Fibroblast of lung (primary cell): ENCODE results near the gene MYO3B.

Source experiments
- CTCF ChIP-seq, 2 donors: IDR thresholded peaks in 1 of 2; conservative IDR thresholded peaks in 1 of 2; 1 replicate in 1 of 2; 2 replicates in 1 of 2; pipeline ENCODE4 v1.5.1; 2011 to 2012; ENCODE audit warnings: low read length in 2 of 2, control low read depth in 1 of 2, inconsistent platforms in 1 of 2, low read depth in 1 of 2, mild to moderate bottlenecking in 1 of 2
- EZH2 ChIP-seq: IDR thresholded peaks from 2 replicates; pipeline ENCODE4 v1.5.1; 2012; ENCODE audit warnings: low read length, control low read depth, mild to moderate bottlenecking; ENCODE audit errors: missing control alignments

- TF ChIP-seq EZH2 (no peak), CTCF (conservative IDR thresholded peaks at IDR 0.05 in 1 of 2, IDR thresholded peaks at IDR 0.05 in 1 of 2; ENCODE audit: low read depth in 1 of 2, low read length in 2 of 2) (no peak)
Measured at GRCh38 chr2:170156592-170156991, 21.4 kb upstream of the MYO3B start.
